ENCODE measurements around the gene GFY. TPM values are rescaled to one million over a fixed set of nuclear protein-coding genes. Genes with fewer than 3 reads are reported as not detected.
A peak's percentile ranks its signal among the peaks of the same experiment; 100 is the strongest.
"Not testable (repeated sequence)": the region's sequence is repeated elsewhere in the genome, so short reads cannot be mapped to it uniquely, and the experiment has no call there.

The GFY gene
- total RNA-seq, 1 experiment from 2014 or later: not detected

DNA sequence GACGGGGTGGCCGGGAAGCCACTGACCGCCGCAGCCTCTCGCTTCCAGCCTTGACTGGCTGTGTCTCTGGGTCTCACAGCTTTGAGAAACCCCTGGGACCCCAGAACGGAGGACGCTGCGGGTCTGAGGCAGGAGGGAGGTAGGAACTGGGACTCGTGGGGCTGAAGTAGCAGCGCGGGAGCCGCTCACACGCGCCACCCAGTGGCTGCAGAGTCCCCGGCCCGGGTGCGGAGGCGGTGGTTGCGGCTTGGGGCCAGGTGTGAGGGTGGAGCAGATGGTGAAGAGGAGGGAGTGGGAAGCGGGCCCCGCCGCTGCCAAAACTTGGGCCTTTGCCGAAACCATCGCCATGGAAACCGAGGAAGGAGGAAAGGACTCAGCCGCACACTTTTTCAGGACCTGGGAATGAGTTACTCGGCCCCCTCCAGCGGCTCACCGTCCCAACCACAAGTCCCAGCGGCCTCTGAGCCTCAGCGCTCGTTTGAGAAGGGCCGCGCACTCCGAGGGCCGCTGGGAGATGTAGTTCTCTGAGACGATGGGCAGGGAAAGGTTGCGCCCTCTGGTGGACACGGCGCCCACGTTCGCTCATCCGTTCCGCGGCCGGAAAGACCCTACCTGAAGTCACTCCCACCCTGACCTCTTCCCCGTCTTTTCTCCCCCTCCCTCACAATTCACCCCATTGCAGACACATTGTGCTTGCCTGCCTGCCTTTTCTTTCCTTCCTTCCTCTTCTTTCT lies 18.3 kb downstream of the GFY start:
- CTCF ChIA-PET: interaction anchor here (0.6 to 2.3 kb wide), 21 partner anchors 13 to 348 kb away, joined by 3 to 30 read pairs (median 4); no protein-coding TSS in a partner anchor
- intact Hi-C loops (cut with micrococcal nuclease): loop anchor here (1.0 kb wide), 4 partner anchors 51 to 217 kb away; partner anchors contain the start of gene DKKL1
- Mint-ChIP-seq H3K9me3 (ENCODE audit: unreplicated experiment) (no peaks in the 10 kb centered on the region), H3K4me1 (ENCODE audit: insufficient read depth, unreplicated experiment) (peaks cover 28% of the 10 kb centered on the region), H3K27me3 (ENCODE audit: insufficient read depth, unreplicated experiment) (peaks cover 45% of the 10 kb centered on the region), H3K36me3 (ENCODE audit: insufficient read depth, unreplicated experiment) (peaks cover 16% of the 10 kb centered on the region), H3K27ac (ENCODE audit: low read depth, unreplicated experiment) (peak overlapping the region; percentile 85), H3K4me3 (ENCODE audit: unreplicated experiment) (peak overlapping the region; percentile 75)
- no TSS peak for BruUV-seq (replicated peaks)
- POLR2A ChIA-PET: interaction anchor here (0.6 to 1.9 kb wide), 5 partner anchors 8 to 388 kb away, joined by 3 to 6 read pairs (median 3); partner anchors contain the start of genes ALDH16A1 and PIH1D1
- peak; percentile 96 for DNase-seq (ENCODE audit: unreplicated experiment)
- TF ChIP-seq, protein P1, sequence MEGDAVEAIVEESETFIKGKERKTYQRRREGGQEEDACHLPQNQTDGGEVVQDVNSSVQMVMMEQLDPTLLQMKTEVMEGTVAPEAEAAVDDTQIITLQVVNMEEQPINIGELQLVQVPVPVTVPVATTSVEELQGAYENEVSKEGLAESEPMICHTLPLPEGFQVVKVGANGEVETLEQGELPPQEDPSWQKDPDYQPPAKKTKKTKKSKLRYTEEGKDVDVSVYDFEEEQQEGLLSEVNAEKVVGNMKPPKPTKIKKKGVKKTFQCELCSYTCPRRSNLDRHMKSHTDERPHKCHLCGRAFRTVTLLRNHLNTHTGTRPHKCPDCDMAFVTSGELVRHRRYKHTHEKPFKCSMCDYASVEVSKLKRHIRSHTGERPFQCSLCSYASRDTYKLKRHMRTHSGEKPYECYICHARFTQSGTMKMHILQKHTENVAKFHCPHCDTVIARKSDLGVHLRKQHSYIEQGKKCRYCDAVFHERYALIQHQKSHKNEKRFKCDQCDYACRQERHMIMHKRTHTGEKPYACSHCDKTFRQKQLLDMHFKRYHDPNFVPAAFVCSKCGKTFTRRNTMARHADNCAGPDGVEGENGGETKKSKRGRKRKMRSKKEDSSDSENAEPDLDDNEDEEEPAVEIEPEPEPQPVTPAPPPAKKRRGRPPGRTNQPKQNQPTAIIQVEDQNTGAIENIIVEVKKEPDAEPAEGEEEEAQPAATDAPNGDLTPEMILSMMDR (IDR thresholded peaks at IDR 0.05; ENCODE audit: unreplicated experiment): peak; percentile 63

DNA sequence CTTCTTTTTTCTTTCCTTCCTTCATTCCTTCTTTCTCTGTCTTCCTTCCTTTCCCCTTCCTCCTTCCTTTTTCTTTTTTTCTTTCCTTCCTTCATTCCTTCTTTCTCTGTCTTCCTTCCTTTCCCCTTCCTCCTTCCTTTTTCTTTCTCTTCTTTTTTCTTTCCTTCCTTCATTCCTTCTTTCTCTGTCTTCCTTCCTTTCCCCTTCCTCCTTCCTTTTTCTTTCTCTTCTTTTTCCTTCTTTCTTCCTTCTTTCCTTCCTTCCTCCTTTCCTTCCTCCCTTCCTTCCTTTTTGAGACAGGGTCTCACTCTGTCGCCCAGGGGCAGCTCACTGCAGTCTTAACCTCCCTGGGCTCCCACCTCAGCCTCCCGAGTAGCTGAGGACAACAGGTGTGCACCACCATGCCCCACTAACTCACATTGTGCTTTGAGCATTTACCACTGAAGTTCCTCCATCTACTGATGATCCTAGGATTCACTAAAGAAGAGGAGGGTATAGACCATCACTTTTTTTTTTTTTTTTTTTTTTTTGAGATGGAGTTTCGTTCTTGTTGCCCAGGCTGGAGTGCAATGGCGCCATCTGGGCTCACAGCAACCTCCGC lies 19.0 kb downstream of the GFY start:
- peaks cover 28% of the 10 kb centered on the region for H3K4me1 Mint-ChIP-seq (ENCODE audit: insufficient read depth, unreplicated experiment)
- intact Hi-C loops (cut with micrococcal nuclease); DNase-seq (ENCODE audit: unreplicated experiment); BruUV-seq (replicated peaks); H3K9me3 Mint-ChIP-seq (ENCODE audit: unreplicated experiment): not testable (repeated sequence)
- H3K27ac Mint-ChIP-seq (ENCODE audit: low read depth, unreplicated experiment): peak overlapping the region; percentile 85
- ChIA-PET CTCF (interaction anchor here (0.6 to 1.7 kb wide), 17 partner anchors 12 to 772 kb away, joined by 3 to 16 read pairs (median 4); partner anchors contain the start of gene GFY), POLR2A (interaction anchor here (0.6 to 1.4 kb wide), 4 partner anchors 9 to 388 kb away, joined by 3 to 7 read pairs (median 4); partner anchors contain the start of gene ALDH16A1)
- H3K27me3 Mint-ChIP-seq (ENCODE audit: insufficient read depth, unreplicated experiment): peaks cover 38% of the 10 kb centered on the region
- H3K36me3 Mint-ChIP-seq (ENCODE audit: insufficient read depth, unreplicated experiment): peaks cover 21% of the 10 kb centered on the region
- peak overlapping the region; percentile 75 for H3K4me3 Mint-ChIP-seq (ENCODE audit: unreplicated experiment)

DNA sequence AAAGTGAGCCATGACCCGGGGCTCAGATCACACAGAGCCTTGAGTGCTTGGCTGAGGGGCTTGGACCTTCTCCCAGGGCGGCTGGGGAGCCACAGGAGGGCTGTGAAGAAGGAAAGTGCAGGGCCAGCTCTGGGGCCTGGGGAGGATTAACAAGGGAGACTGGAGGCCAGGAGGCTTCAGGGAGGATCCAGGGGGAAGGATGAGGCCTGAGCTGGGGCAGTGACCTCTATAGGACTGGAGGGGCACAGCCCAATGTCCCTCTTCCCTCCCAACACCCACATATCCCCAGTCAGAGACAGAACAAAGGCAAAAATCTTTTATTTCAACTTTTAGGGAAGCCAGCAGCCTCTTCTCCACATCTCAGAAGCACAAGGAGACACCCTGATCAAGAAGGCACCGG lies 20.8 kb downstream of the GFY start:
- peaks cover 20% of the 10 kb centered on the region for H3K27me3 Mint-ChIP-seq (ENCODE audit: insufficient read depth, unreplicated experiment)
- peaks cover 32% of the 10 kb centered on the region for H3K4me1 Mint-ChIP-seq (ENCODE audit: insufficient read depth, unreplicated experiment)
- TF ChIP-seq, protein P1 (IDR thresholded peaks at IDR 0.05; ENCODE audit: unreplicated experiment): no peak
- DNase-seq (ENCODE audit: unreplicated experiment): no peak
- intact Hi-C loops (cut with micrococcal nuclease): no loop called here
- no peak overlapping the region for H3K27ac Mint-ChIP-seq (ENCODE audit: low read depth, unreplicated experiment)
- ChIA-PET CTCF (interaction anchor here (0.5 to 1.7 kb wide), 7 partner anchors 29 to 602 kb away, joined by 3 to 16 read pairs (median 4); no protein-coding TSS in a partner anchor), POLR2A (interaction anchor here (0.6 to 1.4 kb wide), 3 partner anchors 7 to 200 kb away, joined by 3 to 7 read pairs (median 3); partner anchors contain the start of gene ALDH16A1)
- no peaks in the 10 kb centered on the region for H3K9me3 Mint-ChIP-seq (ENCODE audit: unreplicated experiment)
- H3K36me3 Mint-ChIP-seq (ENCODE audit: insufficient read depth, unreplicated experiment): peaks cover 37% of the 10 kb centered on the region
- H3K4me3 Mint-ChIP-seq (ENCODE audit: unreplicated experiment): no peak overlapping the region
- BruUV-seq (replicated peaks): no TSS peak

DNA sequence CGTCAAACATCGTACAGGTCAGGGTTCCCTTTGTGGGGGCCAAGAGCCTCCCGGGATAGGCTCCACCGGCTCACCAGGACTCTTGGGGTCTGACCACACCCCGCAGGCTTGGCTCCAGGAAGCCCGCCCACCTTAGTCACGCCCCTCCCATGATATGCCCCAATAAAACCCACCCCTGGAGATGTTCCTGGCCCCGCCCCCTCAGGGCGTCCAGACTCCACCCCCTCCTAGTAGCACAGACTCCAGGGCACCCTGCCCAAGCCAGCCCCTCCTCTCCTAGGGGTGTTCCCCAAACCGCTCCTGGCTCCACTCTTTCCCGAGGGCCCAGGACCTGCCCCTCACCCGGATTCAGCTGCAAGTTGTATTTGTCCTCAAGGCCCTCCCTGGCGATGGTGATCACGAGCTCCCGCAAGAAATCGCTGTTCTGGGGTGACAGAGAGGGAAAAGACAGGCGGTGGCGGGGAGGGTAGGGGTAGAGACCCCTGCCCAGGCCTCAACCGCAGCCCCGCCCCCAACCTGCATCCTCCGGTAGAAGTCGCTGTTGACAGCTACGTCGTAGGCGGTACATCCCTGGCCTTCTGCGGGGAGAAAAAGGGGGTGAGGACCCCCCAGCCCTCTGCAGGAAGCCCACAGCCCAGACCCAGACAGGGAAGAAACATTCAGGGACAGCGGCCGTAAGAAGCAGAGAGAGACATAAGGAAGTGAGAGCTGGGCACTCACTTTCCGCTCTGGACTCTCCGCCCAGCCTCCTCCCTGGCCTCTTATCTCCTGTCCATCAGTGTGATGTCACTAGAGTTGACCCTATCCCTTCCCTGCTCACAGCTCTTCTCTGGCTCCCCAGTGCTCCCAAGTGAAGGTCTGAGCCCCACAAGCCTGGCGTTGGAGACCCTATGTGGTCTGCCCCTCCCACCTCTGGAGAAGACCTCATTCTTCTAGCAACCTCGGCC lies 22.6 kb downstream of the GFY start:
- Mint-ChIP-seq H3K9me3 (ENCODE audit: unreplicated experiment) (no peaks in the 10 kb centered on the region), H3K36me3 (ENCODE audit: insufficient read depth, unreplicated experiment) (peaks cover 45% of the 10 kb centered on the region), H3K4me1 (ENCODE audit: insufficient read depth, unreplicated experiment) (peaks cover 21% of the 10 kb centered on the region), H3K27ac (ENCODE audit: low read depth, unreplicated experiment) (no peak overlapping the region), H3K27me3 (ENCODE audit: insufficient read depth, unreplicated experiment) (peaks cover 2% of the 10 kb centered on the region), H3K4me3 (ENCODE audit: unreplicated experiment) (no peak overlapping the region)
- no TSS peak for BruUV-seq (replicated peaks)
- CTCF ChIA-PET: interaction anchor here (0.5 to 1.4 kb wide), 2 partner anchors 56 to 192 kb away, joined by 3 to 6 read pairs; no protein-coding TSS in a partner anchor
- TF ChIP-seq, protein P1 (IDR thresholded peaks at IDR 0.05; ENCODE audit: unreplicated experiment): no peak
- peak; percentile 26 for DNase-seq (ENCODE audit: unreplicated experiment)
- intact Hi-C loops (cut with micrococcal nuclease): no loop called here
- POLR2A ChIA-PET: interaction anchor here (0.6 to 0.7 kb wide), 2 partner anchors 49 to 56 kb away, joined by 3 read pairs; no protein-coding TSS in a partner anchor
